K562 (cell line): ENCODE data around the gene LBR. TPM values are rescaled to one million over a fixed set of nuclear protein-coding genes. Genes with fewer than 3 reads are reported as not detected.

Experiments
- EZH2 ChIP-seq: IDR thresholded peaks from 2 replicates; pipeline ENCODE4 v1.6.1; 2012; ENCODE audit warnings: low read depth, mild to moderate bottlenecking, inconsistent platforms, low read length, borderline replicate concordance
- PHF8 ChIP-seq: fragments of 200-600 bp; sonication (generic); IDR thresholded peaks from 2 replicates; pipeline ENCODE4 v1.6.1; 2012; ENCODE audit warnings: mixed run types, mild to moderate bottlenecking, inconsistent platforms, low read length, moderate library complexity, borderline replicate concordance
- RCOR1 ChIP-seq, 2 experiments: IDR thresholded peaks; 2 replicates each; pipeline ENCODE4 v1.6.1; 2012; ENCODE audit warnings: low read depth in 2 of 2, low read length in 2 of 2, borderline replicate concordance in 1 of 2, improper control_type of control experiment in 1 of 2
- SRSF3 ChIP-seq: fragments of 200-400 bp; formaldehyde crosslinking; IDR thresholded peaks from 2 replicates; pipeline ENCODE4 v1.6.1; 2016; ENCODE audit warnings: mild to moderate bottlenecking, low read length, moderate library complexity; ENCODE audit not compliant: insufficient read depth
- ZNF197 ChIP-seq: fragments of 200-800 bp; sonication (Bioruptor generic); IDR thresholded peaks from 2 replicates; pipeline ENCODE4 v1.6.1; 2016; ENCODE audit warnings: low read depth, missing genetic modification characterization, missing compliant biosample characterization
- ZNF217 ChIP-seq: sonication (generic); formaldehyde crosslinking; IDR thresholded peaks from 2 replicates; pipeline ENCODE4 v1.8.0; 2022; ENCODE audit warnings: mild to moderate bottlenecking, missing genetic modification reagents
- ZNF384 ChIP-seq: IDR thresholded peaks from 2 replicates; pipeline ENCODE4 v1.6.1; 2012; ENCODE audit warnings: low read depth, low read length, improper control_type of control experiment
- ZNF766 ChIP-seq: fragments of 200-800 bp; sonication (Bioruptor generic); conservative IDR thresholded peaks from 2 replicates; pipeline ENCODE4 v1.6.1; 2016; ENCODE audit warnings: missing genetic modification characterization, missing compliant biosample characterization
- polyA plus RNA-seq, 8 experiments: library from polyadenylated mRNA; depleted of rRNA in 4 of 8; stranded (reverse) in 5 of 8; unstranded in 3 of 8; fragments of >200 nt; fragmentation: Nextera tagmentation in 2 of 8; fragmentation: Illumina TruSeq in 1 of 8; extraction: Ambion mirVana in 2 of 8; extraction: Trizol in 1 of 8; gene quantifications; 2 replicates each; pipeline versions ENCODE4 v1.2.1 to v1.2.3, GENCODE V29; 2011 to 2014; ENCODE audit warnings: inconsistent platforms in 1 of 8, missing spikeins in 1 of 8
- total RNA-seq, 7 experiments: library from RNA; depleted of rRNA in 6 of 7; stranded (reverse); fragments of >200 nt in 6 of 7; fragmentation: Illumina TruSeq in 2 of 7; extraction: Trizol in 2 of 7; gene quantifications; 2 replicates each; pipeline versions ENCODE4 v1.2.1 to v1.2.3, GENCODE V29; 2011 to 2021; ENCODE audit warnings: low replicate concordance in 1 of 7
- TF ChIP-seq, protein P1 (sequence below): IDR thresholded peaks from 2 replicates; pipeline ENCODE4 v1.6.1; 2014; ENCODE audit warnings: antibody characterized with exemption
- TF ChIP-seq, protein P2 (sequence below): fragments of 450-650 bp; IDR thresholded peaks from 2 replicates; pipeline ENCODE4 v1.6.1; 2016; ENCODE audit warnings: low read depth
- TF ChIP-seq, protein P3 (sequence below), 2 experiments: fragments of 450-650 bp; conservative IDR thresholded peaks; 2 replicates each; pipeline ENCODE4 v1.6.1; 2017; ENCODE audit warnings: mild to moderate bottlenecking in 2 of 2, moderate library complexity in 2 of 2
- TF ChIP-seq, protein P4 (sequence below): fragments of 250-450 bp; sonication (Bioruptor Pico); IDR thresholded peaks from 2 replicates; pipeline ENCODE4 v1.5.0; 2021

LBR gene
- total and polyA plus RNA-seq, 9 of the 15 experiments (the other 6 are each of a cell fraction or from before 2014, with no cell fraction given), result 102 to 229 (median 197) TPM

DNA sequence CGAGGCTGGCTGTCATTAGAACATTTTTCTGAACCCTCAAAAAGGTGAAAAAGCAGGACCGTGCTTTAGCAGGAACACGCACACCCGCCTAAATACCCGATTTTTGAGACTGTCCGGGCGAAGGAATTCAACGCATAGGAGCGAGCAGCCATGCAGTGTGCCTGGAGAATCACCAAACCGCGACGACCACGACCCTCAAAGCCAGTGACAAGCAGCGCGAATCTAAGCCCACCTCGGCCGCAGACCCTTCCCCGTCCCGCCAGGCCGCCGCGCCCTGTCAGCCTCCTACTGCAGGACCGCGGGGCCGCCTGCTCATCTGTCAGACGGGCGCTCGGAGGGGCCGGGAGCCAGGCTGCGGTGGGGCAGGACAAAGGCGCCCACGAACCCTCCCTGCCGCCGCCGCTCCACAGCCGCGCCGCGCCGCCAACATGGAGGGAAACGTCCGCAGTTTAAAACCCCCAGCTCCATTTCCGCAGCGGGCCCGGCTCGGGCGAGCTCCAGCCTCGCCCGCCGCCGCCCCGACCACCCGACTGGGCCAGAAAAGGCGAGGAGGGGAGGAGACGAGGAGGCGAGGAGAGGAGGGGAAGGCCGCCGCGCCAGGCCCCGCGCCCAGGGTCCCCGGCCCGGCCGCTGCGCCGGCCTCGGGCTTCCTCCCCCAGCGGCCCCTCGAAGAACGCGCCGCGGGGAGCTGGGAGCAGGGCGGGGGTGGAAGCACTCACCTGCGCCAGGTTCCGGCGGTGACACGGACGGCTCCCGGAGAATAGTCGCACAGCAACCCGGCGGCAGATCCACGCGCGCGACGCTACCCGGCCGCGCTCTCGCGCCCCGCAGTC lies at the start of gene LBR (continued):
- TF ChIP-seq, protein P1, sequence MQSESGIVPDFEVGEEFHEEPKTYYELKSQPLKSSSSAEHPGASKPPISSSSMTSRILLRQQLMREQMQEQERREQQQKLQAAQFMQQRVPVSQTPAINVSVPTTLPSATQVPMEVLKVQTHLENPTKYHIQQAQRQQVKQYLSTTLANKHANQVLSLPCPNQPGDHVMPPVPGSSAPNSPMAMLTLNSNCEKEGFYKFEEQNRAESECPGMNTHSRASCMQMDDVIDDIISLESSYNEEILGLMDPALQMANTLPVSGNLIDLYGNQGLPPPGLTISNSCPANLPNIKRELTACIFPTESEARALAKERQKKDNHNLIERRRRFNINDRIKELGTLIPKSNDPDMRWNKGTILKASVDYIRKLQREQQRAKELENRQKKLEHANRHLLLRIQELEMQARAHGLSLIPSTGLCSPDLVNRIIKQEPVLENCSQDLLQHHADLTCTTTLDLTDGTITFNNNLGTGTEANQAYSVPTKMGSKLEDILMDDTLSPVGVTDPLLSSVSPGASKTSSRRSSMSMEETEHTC, result no peak
- TF ChIP-seq ZNF217 (CRISPR knock-in tag) (no peak), SRSF3 (0 out of 2 replicates have a peak, but pooled peaks have one; percentile 28), ZNF197 (peak; percentile 82; the same call in 1 of the 2 replicates), EZH2 (no peak), RCOR1 (IDR thresholded peaks at IDR 0.05; ENCODE audit: borderline replicate concordance in 1 of 2, low read depth in 2 of 2, low read length in 2 of 2) (no peak), PHF8 (peak; percentile 75; the same call in 1 of the 2 replicates), ZNF766 (CRISPR knock-in tag) (peak; percentile 90), ZNF384 (no peak)
- TF ChIP-seq, protein P2, sequence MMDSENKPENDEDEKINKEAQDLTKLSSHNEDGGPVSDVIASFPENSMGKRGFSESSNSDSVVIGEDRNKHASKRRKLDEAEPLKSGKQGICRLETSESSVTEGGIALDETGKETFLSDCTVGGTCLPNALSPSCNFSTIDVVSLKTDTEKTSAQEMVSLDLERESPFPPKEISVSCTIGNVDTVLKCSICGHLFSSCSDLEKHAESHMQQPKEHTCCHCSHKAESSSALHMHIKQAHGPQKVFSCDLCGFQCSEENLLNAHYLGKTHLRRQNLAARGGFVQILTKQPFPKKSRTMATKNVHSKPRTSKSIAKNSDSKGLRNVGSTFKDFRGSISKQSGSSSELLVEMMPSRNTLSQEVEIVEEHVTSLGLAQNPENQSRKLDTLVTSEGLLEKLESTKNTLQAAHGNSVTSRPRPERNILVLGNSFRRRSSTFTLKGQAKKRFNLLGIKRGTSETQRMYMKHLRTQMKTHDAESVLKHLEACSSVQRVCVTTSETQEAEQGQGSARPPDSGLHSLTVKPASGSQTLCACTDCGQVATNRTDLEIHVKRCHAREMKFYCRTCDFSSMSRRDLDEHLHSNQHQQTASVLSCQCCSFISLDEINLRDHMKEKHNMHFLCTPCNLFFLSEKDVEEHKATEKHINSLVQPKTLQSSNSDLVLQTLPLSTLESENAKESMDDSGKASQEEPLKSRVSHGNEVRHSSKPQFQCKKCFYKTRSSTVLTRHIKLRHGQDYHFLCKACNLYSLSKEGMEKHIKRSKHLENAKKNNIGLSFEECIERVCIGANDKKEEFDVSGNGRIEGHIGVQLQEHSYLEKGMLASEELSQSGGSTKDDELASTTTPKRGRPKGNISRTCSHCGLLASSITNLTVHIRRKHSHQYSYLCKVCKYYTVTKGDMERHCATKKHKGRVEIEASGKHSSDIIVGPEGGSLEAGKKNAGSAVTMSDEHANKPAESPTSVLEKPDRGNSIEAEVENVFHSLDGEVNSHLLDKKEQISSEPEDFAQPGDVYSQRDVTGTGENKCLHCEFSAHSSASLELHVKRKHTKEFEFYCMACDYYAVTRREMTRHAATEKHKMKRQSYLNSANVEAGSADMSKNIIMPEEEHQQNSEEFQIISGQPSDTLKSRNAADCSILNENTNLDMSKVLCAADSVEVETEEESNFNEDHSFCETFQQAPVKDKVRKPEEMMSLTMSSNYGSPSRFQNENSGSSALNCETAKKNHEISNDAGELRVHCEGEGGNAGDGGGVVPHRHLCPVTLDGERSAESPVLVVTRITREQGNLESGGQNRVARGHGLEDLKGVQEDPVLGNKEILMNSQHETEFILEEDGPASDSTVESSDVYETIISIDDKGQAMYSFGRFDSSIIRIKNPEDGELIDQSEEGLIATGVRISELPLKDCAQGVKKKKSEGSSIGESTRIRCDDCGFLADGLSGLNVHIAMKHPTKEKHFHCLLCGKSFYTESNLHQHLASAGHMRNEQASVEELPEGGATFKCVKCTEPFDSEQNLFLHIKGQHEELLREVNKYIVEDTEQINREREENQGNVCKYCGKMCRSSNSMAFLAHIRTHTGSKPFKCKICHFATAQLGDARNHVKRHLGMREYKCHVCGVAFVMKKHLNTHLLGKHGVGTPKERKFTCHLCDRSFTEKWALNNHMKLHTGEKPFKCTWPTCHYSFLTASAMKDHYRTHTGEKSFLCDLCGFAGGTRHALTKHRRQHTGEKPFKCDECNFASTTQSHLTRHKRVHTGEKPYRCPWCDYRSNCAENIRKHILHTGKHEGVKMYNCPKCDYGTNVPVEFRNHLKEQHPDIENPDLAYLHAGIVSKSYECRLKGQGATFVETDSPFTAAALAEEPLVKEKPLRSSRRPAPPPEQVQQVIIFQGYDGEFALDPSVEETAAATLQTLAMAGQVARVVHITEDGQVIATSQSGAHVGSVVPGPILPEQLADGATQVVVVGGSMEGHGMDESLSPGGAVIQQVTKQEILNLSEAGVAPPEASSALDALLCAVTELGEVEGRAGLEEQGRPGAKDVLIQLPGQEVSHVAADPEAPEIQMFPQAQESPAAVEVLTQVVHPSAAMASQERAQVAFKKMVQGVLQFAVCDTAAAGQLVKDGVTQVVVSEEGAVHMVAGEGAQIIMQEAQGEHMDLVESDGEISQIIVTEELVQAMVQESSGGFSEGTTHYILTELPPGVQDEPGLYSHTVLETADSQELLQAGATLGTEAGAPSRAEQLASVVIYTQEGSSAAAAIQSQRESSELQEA, result no peak
- TF ChIP-seq, protein P3, sequence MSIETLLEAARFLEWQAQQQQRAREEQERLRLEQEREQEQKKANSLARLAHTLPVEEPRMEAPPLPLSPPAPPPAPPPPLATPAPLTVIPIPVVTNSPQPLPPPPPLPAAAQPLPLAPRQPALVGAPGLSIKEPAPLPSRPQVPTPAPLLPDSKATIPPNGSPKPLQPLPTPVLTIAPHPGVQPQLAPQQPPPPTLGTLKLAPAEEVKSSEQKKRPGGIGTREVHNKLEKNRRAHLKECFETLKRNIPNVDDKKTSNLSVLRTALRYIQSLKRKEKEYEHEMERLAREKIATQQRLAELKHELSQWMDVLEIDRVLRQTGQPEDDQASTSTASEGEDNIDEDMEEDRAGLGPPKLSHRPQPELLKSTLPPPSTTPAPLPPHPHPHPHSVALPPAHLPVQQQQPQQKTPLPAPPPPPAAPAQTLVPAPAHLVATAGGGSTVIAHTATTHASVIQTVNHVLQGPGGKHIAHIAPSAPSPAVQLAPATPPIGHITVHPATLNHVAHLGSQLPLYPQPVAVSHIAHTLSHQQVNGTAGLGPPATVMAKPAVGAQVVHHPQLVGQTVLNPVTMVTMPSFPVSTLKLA (conservative IDR thresholded peaks at IDR 0.05), result peak; percentile 3 to 22; a peak in 1 of 4 replicates
- TF ChIP-seq, protein P4, sequence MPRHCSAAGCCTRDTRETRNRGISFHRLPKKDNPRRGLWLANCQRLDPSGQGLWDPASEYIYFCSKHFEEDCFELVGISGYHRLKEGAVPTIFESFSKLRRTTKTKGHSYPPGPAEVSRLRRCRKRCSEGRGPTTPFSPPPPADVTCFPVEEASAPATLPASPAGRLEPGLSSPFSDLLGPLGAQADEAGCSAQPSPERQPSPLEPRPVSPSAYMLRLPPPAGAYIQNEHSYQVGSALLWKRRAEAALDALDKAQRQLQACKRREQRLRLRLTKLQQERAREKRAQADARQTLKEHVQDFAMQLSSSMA (CRISPR knock-in tag), result no peak
